ENCODE data around the gene MSN.

- no peak for TF ChIP-seq CTCF (IDR thresholded peaks at IDR 0.05; ENCODE audit: poor library complexity)
- no peak for TF ChIP-seq EZH2phosphoT487 (IDR thresholded peaks at IDR 0.05; ENCODE audit: low read depth, severe bottlenecking, unreplicated experiment)
Observed at GRCh38 chrX:65690057-65690855, 22.8 kb downstream of the MSN start.
